Melanocyte of skin (primary cell): ENCODE results near the gene THY1. TPM values are rescaled to one million over a fixed set of nuclear protein-coding genes. Genes with fewer than 3 reads are reported as not detected.

Experiments
- small RNA-seq, 2 donors: library from RNA; depleted of rRNA; stranded (forward); fragments of <200 nt; gene quantifications; one replicate each; pipeline ENCODE3, GENCODE V24; 2012
- total RNA-seq, 2 donors: library from RNA; depleted of rRNA; stranded (reverse); fragments of >200 nt; gene quantifications; 2 replicates each; pipeline ENCODE4 v1.2.3, GENCODE V29; 2012

THY1 gene
- 10 to 100 TPM in 1 of 2 donors, 1 to 10 TPM in 1; 2.4 to 11.7 TPM for total RNA-seq

GRCh38 chr11:119422809-119423508, at the start of gene THY1:
THY1 (minus strand) TSS chr11:119423172; CDS start chr11:119420905, 2,267 bp downstream.

GRCh38 chr11:119381181-119381988, 41.6 kb downstream of the THY1 start, which contains the start of gene USP2:
USP2 (minus strand) TSS chr11:119381690; CDS start chr11:119373480, 8,210 bp downstream.

Small RNA genes within 50 kb of the gene (small RNA-seq; reads per million reads assigned to genes)
- gene AP003396.4 = 0 reads per million in 2 donors

Other genes starting within 250 kb of the THY1 start
- gene NHERF4, start 237.7 kb downstream of the THY1 start, total RNA-seq = under 1 TPM in 1 of 2 donors, not detected in 1; 0.69 TPM
- 10 to 100 TPM; 11.7 to 17.0 TPM for gene CBL, start 216.8 kb downstream of the THY1 start, total RNA-seq
- gene MCAM, start 106.0 kb downstream of the THY1 start, total RNA-seq = 100 to 1,000 TPM; 408 to 781 TPM
- gene RNF26, start 88.6 kb downstream of the THY1 start, total RNA-seq = 1 to 10 TPM; 5.2 to 9.7 TPM
- gene C1QTNF5, start 82.3 kb downstream of the THY1 start, total RNA-seq = 10 to 100 TPM in 1 of 2 donors, 1 to 10 TPM in 1; 6.7 to 15.8 TPM
- under 1 TPM in 1 of 2 donors, not detected in 1; under 0.01 TPM for gene MFRP, start 76.5 kb downstream of the THY1 start, total RNA-seq
- gene USP2, start 41.5 kb downstream of the THY1 start, total RNA-seq = 1 to 10 TPM in 1 of 2 donors, under 1 TPM in 1; 0.33 to 1.0 TPM